Panc1 (cell line): Measurements from ENCODE around the gene BICD1. TPM values are rescaled to one million over a fixed set of nuclear protein-coding genes. Genes with fewer than 3 reads are reported as not detected.
"Not testable (repeated sequence)": the region's sequence is repeated elsewhere in the genome, so short reads cannot be mapped to it uniquely, and the experiment has no call there.

Experiments used
- ATAC-seq: fragments of 200-7000 bp; cut with Tn5 transposase; 2 replicates; pipeline ENCODE4 v1.9.1; 2020; ENCODE audit warnings: mild to moderate bottlenecking, moderate library complexity
- BruUV-seq: library from RNA; stranded (reverse); fragments of 400-500 nt; replicated peaks from 2 replicates; lab custom pipeline; 2021; lab: Mats Ljungman, UMichigan
- CTCF ChIA-PET: fragments of 300-600 bp; sonication (Branson Sonifier 250); formaldehyde crosslinking; loops from one replicate; lab custom pipeline; 2022; ENCODE audit warnings: antibody characterized with exemption; lab: Charles Lee
- POLR2A ChIA-PET: fragments of 300-600 bp; sonication (Branson Sonifier 250); formaldehyde crosslinking; loops from one replicate; lab custom pipeline; 2022; ENCODE audit warnings: antibody characterized with exemption; lab: Charles Lee
- DNase-seq: peaks from one replicate; pipeline ENCODE4 v3.0.0-alpha.2; 2010; ENCODE audit warnings: low read depth, low spot score
- H3K27ac ChIP-seq: 2 replicates; pipeline ENCODE4 v1.5.1; 2011; ENCODE audit warnings: mild to moderate bottlenecking, low read length, inconsistent platforms
- H3K27me3 ChIP-seq: fragments of 200-500 bp; sonication (Bioruptor generic); 2 replicates; pipeline ENCODE4 v1.6.0; 2014; ENCODE audit warnings: low read length, inconsistent platforms; ENCODE audit not compliant: control insufficient read depth, insufficient read depth
- H3K36me3 ChIP-seq: fragments of 200-500 bp; sonication (Bioruptor generic); 2 replicates; pipeline ENCODE4 v1.5.1; 2014; ENCODE audit warnings: inconsistent platforms, mild to moderate bottlenecking, low read length, moderate library complexity; ENCODE audit not compliant: control insufficient read depth, insufficient read depth
- H3K4me1 ChIP-seq: 2 replicates; pipeline ENCODE4 v1.5.1; 2011; ENCODE audit warnings: inconsistent platforms, mild to moderate bottlenecking, low read length, moderate library complexity; ENCODE audit not compliant: control insufficient read depth, insufficient read depth
- H3K4me3 ChIP-seq, 2 experiments: 2 replicates each; pipeline ENCODE4 v1.5.1; 2011 to 2012; ENCODE audit warnings: low read depth in 2 of 2, low read length in 2 of 2, mild to moderate bottlenecking in 2 of 2, inconsistent platforms in 1 of 2, moderate library complexity in 1 of 2
- H3K9me3 ChIP-seq: fragments of 200-500 bp; sonication (Bioruptor generic); 2 replicates; pipeline ENCODE4 v1.5.1; 2014; ENCODE audit warnings: low read depth, mild to moderate bottlenecking, inconsistent platforms, low read length, moderate library complexity; ENCODE audit not compliant: control insufficient read depth, insufficient read depth
- CTCF ChIP-seq: fragments of 450-650 bp; IDR thresholded peaks from 2 replicates; pipeline ENCODE4 v1.5.1; 2017; ENCODE audit warnings: mild to moderate bottlenecking
- POLR2AphosphoS5 ChIP-seq: IDR thresholded peaks from 2 replicates; pipeline ENCODE4 v1.6.1; 2012; ENCODE audit warnings: mild to moderate bottlenecking, low read depth, low read length, moderate library complexity
- REST ChIP-seq, 2 experiments: IDR thresholded peaks; 2 replicates each; pipeline ENCODE4 v1.6.1; 2011 to 2012; ENCODE audit warnings: low read depth in 2 of 2, control low read depth in 1 of 2, low read length in 1 of 2, mild to moderate bottlenecking in 1 of 2, moderate library complexity in 1 of 2; ENCODE audit not compliant: insufficient read depth in 1 of 2
- SIN3A ChIP-seq: IDR thresholded peaks from 2 replicates; pipeline ENCODE4 v1.6.1; 2012; ENCODE audit warnings: low read depth, mild to moderate bottlenecking, low read length, moderate library complexity, borderline replicate concordance; ENCODE audit not compliant: insufficient read depth
- TCF7L2 ChIP-seq: IDR thresholded peaks from 2 replicates; pipeline ENCODE4 v1.6.1; 2011; ENCODE audit warnings: mild to moderate bottlenecking, low read depth, low read length, inconsistent platforms
- in situ Hi-C: cut with HindIII; loops from 2 replicates; pipeline ENCODE4 v1.10.0; 2016; ENCODE audit warnings: low sequenced_read_pairs, low pct_unique_long_range_greater_than_20kb
- intact Hi-C: fragments of 100-400 bp; cut with micrococcal nuclease; formaldehyde crosslinking; loops from one replicate; pipeline ENCODE4 v1.10.0; 2022; ENCODE audit not compliant: unreplicated experiment
- total RNA-seq: library from RNA; stranded (reverse); gene quantifications from one replicate; pipeline ENCODE4 v1.2.1, GENCODE V29; 2021; ENCODE audit not compliant: unreplicated experiment

Gene BICD1
- total RNA-seq, 1 experiment from 2014 or later = 40.0 TPM

GRCh38 chr12:32183650-32184049 is 77.0 kb downstream of the BICD1 start:
- DNase-seq (no peak), ATAC-seq (no peak)
- TF ChIP-seq SIN3A (no peak), POLR2AphosphoS5 (no peak), TCF7L2 (no peak), REST (IDR thresholded peaks at IDR 0.05; ENCODE audit: insufficient read depth in 1 of 2, low read depth in 2 of 2, low read length in 1 of 2) (no peak), CTCF (no peak)
- no peaks in the 10 kb centered on the region for H3K36me3 ChIP-seq
- POLR2A ChIA-PET = no interaction called here
- no peaks in the 10 kb centered on the region for H3K27me3 ChIP-seq
- H3K4me1 ChIP-seq = no peaks in the 10 kb centered on the region
- intact Hi-C loops (no loop called here), in situ Hi-C loops (no loop called here)
- H3K27ac ChIP-seq = no peak overlapping the region
- no peak overlapping the region for H3K4me3 ChIP-seq
- CTCF ChIA-PET = no interaction called here
- H3K9me3 ChIP-seq = no peaks in the 10 kb centered on the region
- BruUV-seq = no TSS peak

- in situ Hi-C loops, intact Hi-C loops, H3K36me3 ChIP-seq, H3K4me1 ChIP-seq, H3K9me3 ChIP-seq, H3K27me3 ChIP-seq, H3K4me3 ChIP-seq, ATAC-seq, BruUV-seq, DNase-seq, CTCF ChIA-PET, H3K27ac ChIP-seq: not testable (repeated sequence)
- POLR2A ChIA-PET = interaction anchor here (0.6 kb wide), 1 partner anchor 399 kb away, joined by 3 read pairs; no protein-coding TSS in a partner anchor
Measured at GRCh38 chr12:32187127-32187526, 80.5 kb downstream of the BICD1 start.

DNA sequence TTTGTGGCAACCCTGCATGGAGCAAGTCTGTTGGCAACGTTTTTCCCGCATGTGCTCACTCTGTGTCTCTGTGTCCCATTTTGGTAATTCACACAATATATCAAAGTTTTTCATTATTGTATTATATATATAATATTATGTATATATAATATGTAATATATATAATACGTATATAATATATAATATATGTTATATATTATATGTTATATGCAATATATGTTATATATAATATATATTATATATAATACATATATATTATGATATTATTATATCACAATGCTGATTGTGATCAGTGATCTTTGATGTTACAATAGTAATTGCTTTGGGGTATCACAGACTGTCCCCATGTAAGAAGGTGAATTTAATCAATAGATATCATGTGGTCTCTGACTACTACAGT is 84.8 kb downstream of the BICD1 start:
- ChIA-PET POLR2A (no interaction called here), CTCF (no interaction called here)
- H3K27ac ChIP-seq = no peak overlapping the region
- DNase-seq = no peak
- intact Hi-C loops = no loop called here
- no peak for ATAC-seq
- TF ChIP-seq SIN3A (no peak), REST (IDR thresholded peaks at IDR 0.05; ENCODE audit: insufficient read depth in 1 of 2, low read depth in 2 of 2, low read length in 1 of 2) (no peak)
- no peaks in the 10 kb centered on the region for H3K27me3 ChIP-seq
- H3K4me3 ChIP-seq = no peak overlapping the region
- H3K9me3 ChIP-seq = peaks cover 8% of the 10 kb centered on the region; the same call in 1 of the 2 replicates
- no peaks in the 10 kb centered on the region for H3K36me3 ChIP-seq
- BruUV-seq = no TSS peak
- in situ Hi-C loops = no loop called here
- no peaks in the 10 kb centered on the region for H3K4me1 ChIP-seq
